GM18505 (cell line): ENCODE data around the gene TRPM3.

Source experiments
- ATAC-seq: cut with Tn5 transposase; IDR thresholded peaks from one replicate; pipeline ENCODE4 v1.9.1; 2021; ENCODE audit not compliant: unreplicated experiment
- POLR2A ChIP-seq: IDR thresholded peaks from 4 replicates; pipeline ENCODE4 v1.6.1; 2011; ENCODE audit warnings: borderline replicate concordance; ENCODE audit not compliant: insufficient read depth, insufficient read length; ENCODE audit errors: extremely low read depth

TRPM3 gene

DNA sequence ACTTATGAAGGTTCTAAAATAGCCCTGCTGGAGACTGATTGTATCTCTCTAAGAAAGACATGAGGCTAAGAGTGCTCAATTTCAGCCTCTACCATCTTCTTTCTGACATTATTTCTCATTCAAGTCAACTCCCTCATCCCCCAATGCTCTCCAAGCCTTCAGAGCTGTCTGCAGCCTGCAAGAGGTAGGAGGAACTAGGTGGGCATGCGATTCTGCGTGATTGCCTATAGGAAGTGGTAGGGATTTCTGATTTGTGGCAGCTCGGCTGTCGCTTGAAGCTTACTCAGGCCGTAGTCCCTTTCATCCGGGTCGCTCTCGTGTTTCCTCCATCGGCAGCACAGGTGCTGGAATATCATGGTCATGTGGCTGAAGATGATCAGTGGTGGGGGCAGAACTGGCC is 568.9 kb downstream of the TRPM3 start:
- TF ChIP-seq POLR2A: no peak
- no peak for ATAC-seq

GRCh38 chr9:70551801-70552200 is 569.6 kb downstream of the TRPM3 start:
- ATAC-seq: no peak
- no peak for TF ChIP-seq POLR2A

DNA sequence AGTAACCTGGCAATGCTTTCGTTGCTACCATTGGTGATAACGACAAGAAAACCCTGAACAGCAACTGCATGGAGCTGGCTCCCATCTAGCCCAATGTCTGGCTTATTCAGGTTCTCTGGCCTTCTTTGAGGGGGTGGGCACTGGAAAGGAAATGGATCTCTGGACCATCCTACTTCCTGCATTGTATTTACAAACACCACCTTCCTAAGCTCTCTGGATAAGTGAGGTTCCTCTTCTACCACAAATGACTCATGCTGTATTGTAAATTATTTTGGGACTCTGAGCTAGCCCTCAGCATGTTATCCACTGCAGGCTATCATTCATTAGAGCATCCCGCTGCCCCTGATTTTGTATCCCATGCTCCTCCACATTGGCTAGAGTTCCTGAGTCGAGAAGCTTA is 570.0 kb downstream of the TRPM3 start:
- no peak for TF ChIP-seq POLR2A
- no peak for ATAC-seq

DNA sequence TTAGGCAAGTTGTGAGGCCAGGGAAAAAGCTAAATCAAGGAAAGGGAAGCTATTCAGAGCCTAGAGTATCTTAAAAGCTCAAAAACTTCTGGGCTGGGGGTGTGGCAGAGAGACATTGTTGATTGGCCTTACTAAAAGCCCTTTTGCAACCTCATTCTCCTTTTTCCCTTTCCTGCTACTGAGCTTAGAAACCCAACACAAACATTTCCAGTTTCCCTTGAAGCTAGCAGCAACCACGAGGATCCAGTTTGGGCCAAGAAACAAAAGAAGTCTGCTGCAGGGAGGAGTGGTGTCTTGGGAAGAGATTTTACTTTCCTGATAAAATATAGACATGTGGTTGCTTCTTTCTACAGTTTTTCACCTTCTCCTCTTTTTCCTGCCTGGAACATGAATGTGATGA is 571.5 kb downstream of the TRPM3 start:
- ATAC-seq: no peak
- TF ChIP-seq POLR2A: no peak

- TF ChIP-seq POLR2A: no peak
- no peak for ATAC-seq
Observed at GRCh38 chr9:70542311-70542931, 579.0 kb downstream of the TRPM3 start.

GRCh38 chr9:70540016-70540415 is 581.4 kb downstream of the TRPM3 start:
- ATAC-seq: no peak
- TF ChIP-seq POLR2A: no peak

GRCh38 chr9:70539526-70539925 is 581.9 kb downstream of the TRPM3 start:
- no peak for ATAC-seq
- no peak for TF ChIP-seq POLR2A

DNA sequence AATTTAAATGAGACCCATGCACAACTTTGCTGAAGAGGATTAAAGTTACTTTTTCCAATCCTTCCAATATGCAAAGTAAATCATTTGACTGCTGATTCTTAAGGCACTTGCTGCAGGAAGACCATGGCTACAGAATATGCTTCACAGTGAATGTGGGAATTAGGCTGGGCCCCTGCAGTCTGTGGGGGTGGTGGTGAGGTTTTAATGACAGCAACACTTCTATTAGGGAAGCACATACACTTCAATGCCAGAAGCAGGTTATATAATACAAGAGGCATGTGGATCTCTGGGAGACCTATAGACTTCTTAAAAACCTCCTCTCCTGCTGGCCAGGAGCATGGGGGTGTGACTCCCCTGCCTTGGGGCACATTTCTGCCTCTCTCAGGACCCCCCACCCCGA is 582.4 kb downstream of the TRPM3 start:
- TF ChIP-seq POLR2A: no peak
- ATAC-seq: no peak

GRCh38 chr9:70537084-70537483 is 584.3 kb downstream of the TRPM3 start:
- no peak for TF ChIP-seq POLR2A
- ATAC-seq: no peak

DNA sequence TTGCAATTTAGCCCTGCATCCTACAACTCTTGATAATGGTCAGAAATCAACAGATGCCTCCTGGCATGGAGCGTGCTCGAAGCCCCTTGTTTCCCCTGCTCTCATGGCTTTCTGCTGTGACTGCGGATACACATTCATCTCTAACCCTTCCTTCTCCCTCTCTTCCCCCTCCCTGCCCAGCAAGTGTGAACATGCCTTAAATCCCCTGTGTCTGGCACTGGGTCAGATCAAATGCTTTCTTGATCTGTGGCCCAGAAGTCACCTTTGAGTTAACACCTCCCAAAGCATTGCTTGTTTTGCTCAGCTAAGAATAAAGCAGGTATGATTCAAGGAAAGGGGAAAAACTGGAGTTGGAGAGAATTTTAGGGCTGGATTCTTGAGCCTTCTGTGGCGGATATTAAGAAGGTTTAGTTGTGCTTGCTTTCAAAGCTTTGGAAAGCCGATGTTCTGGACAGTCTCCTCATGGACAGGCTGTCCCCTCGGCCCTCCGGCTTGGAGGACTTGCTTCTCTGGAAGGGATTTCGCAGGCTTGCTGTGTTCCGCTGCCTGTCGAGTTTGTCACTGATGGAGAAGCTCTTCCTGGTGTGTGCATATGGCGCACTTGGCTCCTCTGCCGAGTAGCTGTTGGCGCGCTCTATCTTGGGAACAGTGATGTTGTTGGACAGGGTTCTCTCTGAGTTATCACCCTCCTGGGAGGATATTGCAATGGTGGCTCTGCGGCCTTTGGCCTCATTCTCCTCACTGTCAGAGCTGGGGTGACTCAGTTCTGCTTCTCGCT is 585.7 kb downstream of the TRPM3 start:
- ATAC-seq: no peak

DNA sequence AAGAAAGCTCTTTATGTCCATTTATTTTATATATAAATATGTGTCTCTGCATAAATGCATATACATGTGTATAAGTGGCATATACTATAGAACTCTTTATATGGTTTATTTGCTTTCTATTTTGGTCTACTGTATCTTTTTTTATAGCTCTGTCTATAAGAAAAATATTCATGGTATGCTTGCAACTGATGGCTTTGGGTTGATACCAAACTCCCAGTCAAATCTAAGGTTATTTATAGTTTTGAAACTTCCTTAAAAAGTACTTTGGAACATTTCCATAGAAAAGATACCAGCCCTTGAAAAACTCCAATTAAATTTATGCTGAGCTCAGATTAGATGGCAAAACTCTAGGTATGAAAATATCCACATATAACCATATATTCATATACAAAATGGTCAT is 587.0 kb downstream of the TRPM3 start:
- ATAC-seq: no peak
- no peak for TF ChIP-seq POLR2A

More for the DNA sequence above, 585.7 kb downstream of the TRPM3 start:
- TF ChIP-seq POLR2A: no peak

DNA sequence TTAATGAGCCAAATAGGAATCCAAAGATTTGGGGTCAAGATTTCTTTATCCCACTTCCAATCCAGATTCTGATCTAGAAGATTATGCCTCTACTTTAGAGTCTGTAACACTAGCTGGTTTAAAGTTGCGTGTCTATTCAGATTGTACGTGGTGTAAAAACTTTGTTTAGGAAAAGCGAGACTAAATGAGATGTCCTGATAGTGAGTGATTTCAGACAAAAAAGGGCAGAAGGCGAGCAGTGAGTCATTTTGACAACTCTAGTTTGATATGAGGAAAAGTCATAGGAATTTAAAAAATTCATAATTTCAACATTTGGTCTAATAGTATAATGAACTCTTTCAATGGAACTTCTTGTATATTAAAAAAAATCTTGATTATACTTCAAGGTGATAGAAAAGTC is 587.4 kb downstream of the TRPM3 start:
- no peak for ATAC-seq
- no peak for TF ChIP-seq POLR2A

DNA sequence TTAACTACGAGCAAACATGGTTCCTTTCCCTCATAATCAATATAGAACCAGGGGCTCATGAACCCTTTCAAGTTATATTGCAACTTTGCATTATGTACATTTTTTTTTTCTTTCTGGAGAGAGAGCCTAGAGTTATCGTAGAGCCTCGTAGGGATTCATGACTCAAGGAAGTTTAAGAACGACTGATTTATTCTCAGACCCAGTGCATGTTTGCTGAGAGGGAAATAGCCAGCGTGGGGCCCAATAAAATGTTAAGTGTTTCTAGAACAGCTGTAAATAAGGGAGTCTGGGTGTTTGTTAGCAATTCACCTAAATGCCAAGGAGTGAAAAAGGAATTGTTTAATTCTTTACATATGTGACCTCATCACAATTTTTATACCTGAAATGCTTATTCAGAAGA is 587.9 kb downstream of the TRPM3 start:
- no peak for TF ChIP-seq POLR2A
- no peak for ATAC-seq

DNA sequence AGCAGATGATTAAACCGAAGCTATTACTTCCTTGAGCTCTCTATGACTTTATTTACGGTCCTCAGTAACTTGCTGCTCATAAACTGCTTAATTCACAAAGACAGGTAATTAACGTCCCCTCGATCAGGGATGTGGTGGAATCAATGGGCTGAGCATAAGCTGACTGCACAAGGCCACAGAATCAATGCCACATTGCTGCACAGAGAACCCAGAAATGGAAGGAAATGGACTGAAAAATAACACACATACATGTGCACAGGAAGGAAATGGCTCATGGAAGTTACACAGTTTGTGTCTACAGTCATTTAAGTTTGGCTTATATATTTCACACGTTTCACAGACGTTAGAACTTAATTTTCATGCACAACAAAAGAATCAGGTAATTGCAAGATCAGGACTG is 588.7 kb downstream of the TRPM3 start:
- ATAC-seq: no peak

More for the DNA sequence above, 588.7 kb downstream of the TRPM3 start:
- no peak for TF ChIP-seq POLR2A
